ENCODE measurements around the gene CNTLN.

Gene CNTLN, protein sequence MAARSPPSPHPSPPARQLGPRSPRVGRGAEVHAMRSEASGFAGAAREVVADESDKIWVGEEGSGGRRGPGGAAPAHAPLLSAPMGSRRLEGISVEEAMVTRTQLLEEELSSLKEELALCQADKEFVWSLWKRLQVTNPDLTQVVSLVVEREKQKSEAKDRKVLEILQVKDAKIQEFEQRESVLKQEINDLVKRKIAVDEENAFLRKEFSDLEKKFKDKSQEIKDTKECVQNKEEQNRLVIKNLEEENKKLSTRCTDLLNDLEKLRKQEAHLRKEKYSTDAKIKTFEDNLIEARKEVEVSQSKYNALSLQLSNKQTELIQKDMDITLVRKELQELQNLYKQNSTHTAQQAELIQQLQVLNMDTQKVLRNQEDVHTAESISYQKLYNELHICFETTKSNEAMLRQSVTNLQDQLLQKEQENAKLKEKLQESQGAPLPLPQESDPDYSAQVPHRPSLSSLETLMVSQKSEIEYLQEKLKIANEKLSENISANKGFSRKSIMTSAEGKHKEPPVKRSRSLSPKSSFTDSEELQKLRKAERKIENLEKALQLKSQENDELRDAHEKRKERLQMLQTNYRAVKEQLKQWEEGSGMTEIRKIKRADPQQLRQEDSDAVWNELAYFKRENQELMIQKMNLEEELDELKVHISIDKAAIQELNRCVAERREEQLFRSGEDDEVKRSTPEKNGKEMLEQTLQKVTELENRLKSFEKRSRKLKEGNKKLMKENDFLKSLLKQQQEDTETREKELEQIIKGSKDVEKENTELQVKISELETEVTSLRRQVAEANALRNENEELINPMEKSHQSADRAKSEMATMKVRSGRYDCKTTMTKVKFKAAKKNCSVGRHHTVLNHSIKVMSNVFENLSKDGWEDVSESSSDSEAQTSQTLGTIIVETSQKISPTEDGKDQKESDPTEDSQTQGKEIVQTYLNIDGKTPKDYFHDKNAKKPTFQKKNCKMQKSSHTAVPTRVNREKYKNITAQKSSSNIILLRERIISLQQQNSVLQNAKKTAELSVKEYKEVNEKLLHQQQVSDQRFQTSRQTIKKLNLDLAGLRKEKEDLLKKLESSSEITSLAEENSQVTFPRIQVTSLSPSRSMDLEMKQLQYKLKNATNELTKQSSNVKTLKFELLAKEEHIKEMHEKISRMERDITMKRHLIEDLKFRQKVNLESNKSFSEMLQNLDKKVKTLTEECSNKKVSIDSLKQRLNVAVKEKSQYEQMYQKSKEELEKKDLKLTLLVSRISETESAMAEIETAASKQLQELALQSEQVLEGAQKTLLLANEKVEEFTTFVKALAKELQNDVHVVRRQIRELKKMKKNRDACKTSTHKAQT (N-terminal part only)

DNA sequence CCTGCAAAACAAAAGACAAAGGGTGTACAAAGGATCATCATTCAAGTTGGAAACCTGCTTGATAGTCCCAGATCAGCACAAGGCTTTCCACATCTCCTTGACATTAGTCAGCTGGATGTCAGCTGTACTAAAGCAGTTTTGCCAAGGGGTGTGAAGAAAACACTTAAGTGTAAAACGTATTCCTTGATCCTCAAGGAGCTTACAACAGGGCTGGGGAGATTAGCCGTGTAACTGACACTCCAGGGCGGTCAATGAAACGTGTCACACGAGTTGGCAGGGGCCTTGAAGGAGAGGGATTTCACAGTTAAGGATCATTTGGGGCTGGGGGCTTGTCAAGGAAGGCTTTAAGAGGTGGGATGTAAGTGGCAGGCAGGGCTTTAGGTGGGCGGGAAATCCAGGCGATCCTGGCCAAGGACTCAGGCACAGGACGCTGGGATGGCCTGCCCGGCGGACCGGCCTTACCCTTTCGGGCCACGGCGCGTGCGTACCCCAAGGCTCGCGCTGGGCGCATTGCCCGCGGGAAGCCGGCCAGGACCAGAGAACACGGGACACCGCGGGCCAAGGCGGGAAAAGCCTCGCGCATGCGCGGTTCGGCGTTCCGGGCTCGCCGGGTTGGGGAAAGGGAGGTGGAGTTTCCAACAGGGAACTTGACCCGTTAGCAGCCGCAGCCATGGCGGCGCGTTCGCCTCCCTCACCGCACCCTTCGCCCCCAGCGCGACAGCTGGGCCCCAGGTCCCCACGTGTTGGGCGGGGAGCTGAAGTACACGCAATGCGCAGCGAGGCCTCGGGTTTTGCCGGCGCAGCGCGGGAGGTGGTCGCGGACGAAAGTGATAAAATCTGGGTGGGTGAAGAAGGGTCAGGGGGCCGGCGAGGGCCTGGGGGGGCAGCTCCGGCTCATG is at the start of gene CNTLN:
Gene CNTLN (plus strand): TSS at position 645 of the 899 bp plus-strand sequence. CDS start 26 bp downstream, at position 671.
- peak; percentile 37 for DNase-seq

GRCh38 chr9:17088566-17088965 is 46.3 kb upstream of the CNTLN start:
- DNase-seq: no peak

DNA sequence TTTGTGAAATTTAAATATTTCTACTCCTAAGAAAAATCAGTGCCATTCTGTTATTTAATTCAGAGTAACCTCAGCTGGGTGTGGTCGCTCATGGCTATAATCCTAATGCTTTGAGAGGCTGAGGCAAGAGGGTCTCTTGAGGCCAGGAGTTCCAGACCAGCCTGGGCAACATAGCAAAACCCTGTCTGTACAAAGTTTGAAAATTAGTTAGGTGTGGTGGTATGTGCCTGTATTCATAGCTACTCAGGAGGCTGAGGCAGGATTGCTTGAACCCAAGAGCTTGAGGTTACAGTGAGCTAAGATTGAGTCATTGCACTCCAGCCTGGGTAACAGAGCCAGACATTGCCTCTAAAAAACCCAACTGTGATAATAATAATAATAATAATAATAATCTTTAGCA is 44.8 kb upstream of the CNTLN start:
- DNase-seq: no peak

- no peak for DNase-seq
Observed at GRCh38 chr9:17116400-17116837, 18.4 kb upstream of the CNTLN start.

DNA sequence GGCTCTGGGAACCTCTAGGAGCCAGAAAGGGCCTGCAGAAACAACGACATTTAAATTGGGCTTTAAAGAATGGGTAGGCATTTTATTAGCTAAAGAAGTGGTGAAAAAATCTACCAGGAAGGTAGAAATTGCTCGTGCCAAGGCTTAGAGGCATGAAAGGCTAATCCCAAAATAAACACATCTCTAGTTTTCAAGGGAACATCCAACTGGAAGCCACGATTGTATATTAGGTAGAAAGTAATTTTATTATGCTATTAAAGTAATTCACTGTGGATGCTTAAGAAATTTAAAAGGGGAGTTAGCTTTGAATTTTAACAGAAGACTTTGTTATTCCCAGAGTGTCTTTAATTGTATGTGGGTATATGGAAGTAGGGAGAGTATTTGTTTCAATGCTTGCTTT is 17.5 kb upstream of the CNTLN start:
- DNase-seq: no peak

DNA sequence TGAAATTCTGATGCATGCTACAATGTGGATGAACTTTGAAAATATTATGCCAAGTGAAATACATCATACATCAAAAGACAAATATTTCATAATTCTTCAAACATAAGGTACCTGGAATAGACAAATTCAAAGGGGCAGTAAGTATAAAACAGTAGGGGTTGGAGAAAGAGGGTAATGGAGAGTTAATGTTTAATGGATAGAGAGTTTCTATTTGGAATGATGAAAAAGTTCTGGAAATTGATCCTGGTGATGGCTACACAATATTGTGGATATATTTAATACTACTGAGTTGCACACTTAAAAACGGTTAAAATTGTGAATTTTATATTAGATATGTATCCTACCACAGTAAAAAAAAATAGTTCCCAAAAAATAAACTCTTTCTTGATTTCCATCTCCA is 14.6 kb upstream of the CNTLN start:
- no peak for DNase-seq

DNA sequence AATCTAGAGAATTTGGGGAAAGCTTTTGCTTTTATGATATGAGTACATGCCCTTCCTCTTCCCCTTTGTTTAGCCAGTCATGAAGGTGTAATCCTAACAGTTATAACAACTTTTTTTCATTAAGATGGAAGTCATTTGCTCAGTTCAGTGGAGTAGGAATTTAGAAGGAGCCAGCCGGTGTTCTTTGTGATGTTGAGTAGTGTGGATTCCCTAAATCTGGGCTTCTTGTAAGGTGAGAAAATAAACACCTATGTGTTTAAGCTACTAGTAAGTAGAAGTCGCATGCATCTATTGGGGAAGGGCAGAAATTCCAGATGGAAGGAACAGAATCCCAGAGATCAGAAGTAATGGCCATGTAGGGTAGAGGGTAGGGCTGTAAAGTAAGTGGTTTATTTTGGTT is 13.6 kb upstream of the CNTLN start:
- no peak for DNase-seq

DNA sequence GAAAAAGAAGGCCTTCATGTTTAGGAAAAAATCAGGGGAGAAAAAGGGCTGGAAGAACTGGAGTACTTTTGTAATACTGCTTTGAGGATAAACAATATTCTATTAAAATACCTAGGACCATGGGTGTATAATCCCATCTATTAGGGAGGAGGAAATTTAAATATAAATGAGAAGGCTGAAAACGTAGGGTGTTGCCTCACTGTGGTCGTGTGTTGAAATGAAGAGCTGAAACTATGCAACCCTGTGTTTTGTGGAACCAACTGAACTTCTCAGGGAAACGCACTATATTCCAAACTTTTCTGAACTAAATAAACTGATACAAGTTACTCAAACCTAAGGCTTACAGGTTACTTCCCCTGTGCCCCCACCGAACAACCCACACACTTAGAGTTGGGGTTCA is 4.5 kb upstream of the CNTLN start:
- no peak for DNase-seq

DNA sequence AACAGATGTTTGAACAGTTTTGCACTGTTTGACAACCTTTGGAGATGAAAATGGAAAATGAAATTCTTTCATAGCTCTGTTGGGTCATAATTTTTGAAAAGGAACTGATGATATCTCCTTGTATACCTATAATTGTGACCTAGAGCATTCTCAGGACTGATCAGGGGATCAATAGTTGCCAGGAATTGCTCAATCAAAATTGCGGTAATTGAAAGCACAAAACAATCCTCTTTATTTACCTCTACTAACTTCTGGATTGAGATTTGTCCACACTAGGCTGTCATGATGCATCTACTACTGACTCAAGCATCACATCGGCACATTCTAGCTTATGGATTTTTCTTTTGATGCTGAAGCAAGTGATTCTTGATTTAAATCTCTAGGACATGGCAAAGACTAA is 4.1 kb upstream of the CNTLN start:
- DNase-seq: no peak

DNA sequence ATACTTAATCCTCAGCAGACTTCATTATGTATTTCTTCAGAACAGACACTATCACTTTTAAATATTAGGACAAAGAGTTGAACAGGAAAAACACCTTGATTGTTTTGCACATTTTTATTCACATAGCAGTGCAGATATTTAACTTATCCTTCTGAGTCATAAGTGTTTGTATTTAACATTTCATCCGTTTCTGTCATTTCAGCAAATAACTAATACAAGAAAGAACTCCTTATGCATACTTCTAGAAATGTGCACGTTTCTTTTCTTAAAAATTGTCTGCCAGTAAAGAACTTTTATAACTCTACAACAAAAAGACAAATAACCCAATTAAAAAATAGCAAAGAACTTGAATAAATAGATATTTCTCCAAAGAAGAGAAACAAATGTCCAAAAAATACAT is 3.3 kb upstream of the CNTLN start:
- no peak for DNase-seq

- no peak for DNase-seq
Observed at GRCh38 chr9:17135295-17136160, 688 bp downstream of the CNTLN start.

DNA sequence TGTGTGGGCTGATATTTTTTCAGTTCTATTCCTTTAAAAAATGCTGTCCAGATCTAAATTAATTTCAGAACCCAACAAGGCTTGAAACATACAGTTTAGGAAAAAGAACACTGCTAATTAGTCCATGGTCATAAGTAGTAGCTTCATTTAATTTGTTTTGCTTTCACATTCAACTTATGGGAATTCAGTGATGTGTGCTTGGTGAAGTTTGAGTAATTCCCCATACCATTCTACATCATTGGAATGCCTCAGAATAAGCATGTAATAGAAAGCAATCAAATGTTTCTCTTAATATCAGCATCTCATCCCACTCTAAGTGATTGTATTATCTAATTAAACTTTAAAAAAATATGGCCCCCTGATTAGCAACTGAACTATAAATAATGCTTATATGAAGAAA is 2.7 kb downstream of the CNTLN start:
- no peak for DNase-seq

DNA sequence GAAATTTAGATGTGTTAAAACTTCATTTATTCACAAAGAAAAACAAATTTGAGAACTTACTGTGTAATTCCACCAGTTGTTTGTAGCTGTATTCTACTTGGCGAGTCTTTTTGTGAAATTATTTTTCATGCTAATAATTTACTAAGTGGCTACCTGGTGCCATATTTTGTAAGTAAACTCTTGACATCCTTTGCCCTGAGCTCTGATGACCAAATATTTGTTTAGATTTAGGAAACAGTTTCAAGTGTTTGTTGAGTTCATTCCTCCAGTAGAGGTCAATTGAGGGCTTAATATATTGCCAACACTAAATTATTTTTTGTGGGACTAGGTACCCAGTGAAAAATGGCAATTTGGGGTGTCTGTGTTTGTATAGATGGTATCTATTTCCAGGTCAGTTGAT is 3.7 kb downstream of the CNTLN start:
- DNase-seq: no peak

GRCh38 chr9:17140418-17140817 is 5.6 kb downstream of the CNTLN start:
- no peak for DNase-seq

DNA sequence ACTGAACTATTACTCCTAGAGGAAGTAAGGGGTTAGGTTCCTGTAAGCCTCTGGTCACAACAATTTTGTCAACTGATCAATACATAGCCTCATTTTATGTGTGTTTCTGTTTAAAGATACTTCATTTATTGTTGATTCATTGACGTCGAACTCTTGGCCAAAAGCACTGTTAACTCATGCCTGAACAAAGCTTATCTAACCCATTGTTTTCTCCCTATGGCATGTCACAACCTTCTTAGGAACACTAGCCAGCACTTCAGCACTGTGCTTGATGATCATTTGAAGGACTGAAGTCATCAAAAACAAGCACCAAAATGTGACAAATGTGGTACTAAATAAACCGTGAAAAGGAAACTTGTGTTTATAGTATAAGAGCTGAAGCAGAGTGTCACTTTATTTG is 13.5 kb downstream of the CNTLN start:
- DNase-seq: no peak

- DNase-seq: no peak
Observed at GRCh38 chr9:17159469-17159868, 24.6 kb downstream of the CNTLN start.

- DNase-seq: no peak
Observed at GRCh38 chr9:17160327-17160726, 25.5 kb downstream of the CNTLN start.

GRCh38 chr9:17165764-17166163 is 30.9 kb downstream of the CNTLN start:
- no peak for DNase-seq

- no peak for DNase-seq
Observed at GRCh38 chr9:17166346-17166745, 31.5 kb downstream of the CNTLN start.

DNA sequence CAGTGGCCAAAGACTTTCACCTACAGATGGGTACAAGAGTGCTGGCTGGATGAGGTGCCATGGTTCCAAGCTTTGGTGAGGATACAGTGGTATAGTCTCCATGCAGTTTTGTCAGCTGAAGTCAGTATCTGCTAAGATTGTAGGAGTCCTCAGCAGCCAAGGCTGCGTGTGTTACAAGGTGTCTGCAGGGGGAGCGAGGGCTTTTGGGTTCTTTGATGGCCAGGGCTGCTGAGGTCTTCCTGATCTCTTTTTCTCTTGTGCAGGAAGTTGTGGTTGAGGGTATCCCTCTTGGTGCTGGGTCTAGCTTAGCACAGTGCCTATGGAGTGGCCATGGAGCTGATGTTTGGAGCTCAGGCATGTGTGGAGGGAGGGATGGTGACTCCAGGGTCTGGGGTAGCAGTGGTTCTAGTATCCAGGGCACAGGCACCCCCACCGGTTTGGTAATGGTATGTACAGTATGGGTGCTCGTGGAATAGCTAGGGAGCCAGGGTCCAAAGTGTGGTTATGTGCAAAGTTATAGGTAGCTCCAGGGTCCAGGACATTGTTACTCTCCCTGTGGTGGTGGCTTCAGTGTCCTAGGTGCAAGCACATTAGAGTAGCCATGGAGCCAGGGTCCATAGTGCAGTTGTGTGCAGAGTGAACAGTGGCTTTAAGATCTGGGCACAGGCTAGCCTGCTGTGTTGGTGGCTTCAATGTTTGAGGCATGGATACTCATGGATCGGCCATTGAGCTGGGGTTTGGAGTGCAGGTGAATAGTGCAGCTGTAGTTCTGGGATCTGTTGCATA is 36.7 kb downstream of the CNTLN start:
- no peak for DNase-seq

All from CD4-positive, alpha-beta T cell treated with Interleukin-10 for 1 hour (primary cell).